Measurements from ENCODE around the gene PRPF40A.

DNA sequence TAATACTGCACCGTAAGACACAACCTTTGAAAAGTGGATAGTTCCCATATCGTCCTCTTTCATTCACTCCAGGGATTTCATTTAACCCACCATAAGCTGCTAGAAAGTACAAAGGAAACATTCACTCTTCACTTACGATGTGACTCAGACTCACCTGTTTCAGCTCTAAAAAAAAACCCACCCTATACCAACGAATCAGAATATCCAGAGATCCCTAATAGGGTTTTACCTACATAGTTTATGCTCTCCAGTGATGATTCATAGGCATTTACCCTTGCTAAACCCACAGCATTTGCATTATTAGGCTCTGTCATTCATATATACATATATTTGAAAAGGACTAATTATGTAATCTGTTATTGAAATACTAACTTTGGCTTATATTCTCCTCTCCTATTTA is 60.2 kb downstream of the PRPF40A start:
- TF ChIP-seq, protein P1, sequence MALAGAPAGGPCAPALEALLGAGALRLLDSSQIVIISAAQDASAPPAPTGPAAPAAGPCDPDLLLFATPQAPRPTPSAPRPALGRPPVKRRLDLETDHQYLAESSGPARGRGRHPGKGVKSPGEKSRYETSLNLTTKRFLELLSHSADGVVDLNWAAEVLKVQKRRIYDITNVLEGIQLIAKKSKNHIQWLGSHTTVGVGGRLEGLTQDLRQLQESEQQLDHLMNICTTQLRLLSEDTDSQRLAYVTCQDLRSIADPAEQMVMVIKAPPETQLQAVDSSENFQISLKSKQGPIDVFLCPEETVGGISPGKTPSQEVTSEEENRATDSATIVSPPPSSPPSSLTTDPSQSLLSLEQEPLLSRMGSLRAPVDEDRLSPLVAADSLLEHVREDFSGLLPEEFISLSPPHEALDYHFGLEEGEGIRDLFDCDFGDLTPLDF (CRISPR knock-in tag; IDR thresholded peaks at IDR 0.05) = no peak
- TF ChIP-seq GTF2F1 (IDR thresholded peaks at IDR 0.05; ENCODE audit: low read length) = no peak
- TF ChIP-seq, protein P2, sequence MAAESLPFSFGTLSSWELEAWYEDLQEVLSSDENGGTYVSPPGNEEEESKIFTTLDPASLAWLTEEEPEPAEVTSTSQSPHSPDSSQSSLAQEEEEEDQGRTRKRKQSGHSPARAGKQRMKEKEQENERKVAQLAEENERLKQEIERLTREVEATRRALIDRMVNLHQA (CRISPR knock-in tag; IDR thresholded peaks at IDR 0.05) = no peak
- TF ChIP-seq CTCF (CRISPR knock-in tag; IDR thresholded peaks at IDR 0.05) = no peak
- no peak for TF ChIP-seq ARNT (IDR thresholded peaks at IDR 0.05)
- no peak for TF ChIP-seq PAWR (CRISPR knock-in tag; IDR thresholded peaks at IDR 0.05; ENCODE audit: borderline replicate concordance)

All from HepG2 (cell line).